HCT116 (cell line): ENCODE results near the gene P3H3. TPM values are rescaled to one million over a fixed set of nuclear protein-coding genes. Genes with fewer than 3 reads are reported as not detected.

Experiments used
- ATAC-seq: fragments of 200-7000 bp; cut with Tn5 transposase; 2 replicates; pipeline ENCODE4 v1.9.1; 2020; ENCODE audit warnings: mild to moderate bottlenecking, moderate library complexity
- BruUV-seq: library from RNA; stranded (reverse); fragments of 400-500 nt; replicated peaks from 2 replicates; lab custom pipeline; 2021; lab: Mats Ljungman, UMichigan
- CTCF ChIA-PET: fragments of 300-600 bp; sonication (Branson Sonifier 250); formaldehyde crosslinking; loops from one replicate; lab custom pipeline; 2021; ENCODE audit warnings: antibody characterized with exemption; lab: Charles Lee
- POLR2A ChIA-PET: fragments of 300-600, 350-600 bp; sonication (Branson Sonifier 250); formaldehyde crosslinking; loops from one replicate; lab custom pipeline; 2021; ENCODE audit warnings: antibody characterized with exemption; lab: Charles Lee
- RAD21 ChIA-PET, 2 experiments: fragments of 300-600 bp; sonication (Branson Sonifier 250); formaldehyde crosslinking; loops; one replicate each; lab custom pipeline; 2023; ENCODE audit warnings: low total read pairs in 2 of 2; ENCODE audit not compliant: uncharacterized antibody in 2 of 2, unreplicated experiment in 2 of 2, low non-redundant PET in 1 of 2; lab: Charles Lee
- DNase-seq: peaks from one replicate; pipeline ENCODE4 v3.0.0-alpha.2; 2010; ENCODE audit warnings: low read depth, low spot score
- H2AFZ ChIP-seq: fragments of 200-600 bp; shearing (Covaris generic), sonication (generic); 2 replicates; pipeline ENCODE4 v1.6.1; 2017; ENCODE audit warnings: low read depth, mixed run types, mixed read lengths, antibody characterized with exemption, low read length; ENCODE audit not compliant: poor library complexity, severe bottlenecking
- H3K27ac ChIP-seq: 2 replicates; pipeline ENCODE4 v1.5.1; 2012; ENCODE audit warnings: low read depth, low read length
- H3K27me3 ChIP-seq: fragments of 200-600 bp; sonication (generic); 2 replicates; pipeline ENCODE4 v1.6.1; 2016; ENCODE audit warnings: mixed run types, low read length, mixed read lengths; ENCODE audit not compliant: insufficient read depth
- H3K36me3 ChIP-seq, 2 experiments: fragments of 200-500 bp in 1 of 2; fragments of 200-600 bp in 1 of 2; sonication (Bioruptor generic) in 1 of 2; sonication (generic) in 1 of 2; 2 replicates each; pipeline versions ENCODE4 v1.5.1 to v1.6.1; 2014 to 2016; ENCODE audit warnings: low read length in 2 of 2, inconsistent platforms in 1 of 2, mixed read lengths in 1 of 2, mixed run types in 1 of 2; ENCODE audit not compliant: insufficient read depth in 2 of 2, control insufficient read depth in 1 of 2
- H3K4me1 ChIP-seq, 2 experiments: fragments of 200-600 bp in 1 of 2; sonication (generic) in 1 of 2; 2 replicates each; pipeline versions ENCODE4 v1.5.1 to v1.6.1; 2012 to 2017; ENCODE audit warnings: low read length in 2 of 2, inconsistent platforms in 1 of 2, mild to moderate bottlenecking in 1 of 2, mixed read lengths in 1 of 2, mixed run types in 1 of 2, moderate library complexity in 1 of 2; ENCODE audit not compliant: insufficient read depth in 2 of 2, control insufficient read depth in 1 of 2
- H3K4me2 ChIP-seq: fragments of 200-600 bp; sonication (generic); 2 replicates; pipeline ENCODE4 v1.6.1; 2017; ENCODE audit warnings: mixed run types, low read length, mixed read lengths
- H3K4me3 ChIP-seq, 2 experiments: fragments of 200-600 bp in 1 of 2; sonication (generic) in 1 of 2; replicated peaks in 1 of 2; 2 replicates each; pipeline ENCODE4 v1.5.1; 2011 to 2016; ENCODE audit warnings: low read length in 2 of 2, control low read depth in 1 of 2, low read depth in 1 of 2, mild to moderate bottlenecking in 1 of 2, mixed read lengths in 1 of 2, mixed run types in 1 of 2
- H3K79me2 ChIP-seq: fragments of 200-600 bp; sonication (generic); 2 replicates; pipeline ENCODE4 v1.6.1; 2017; ENCODE audit warnings: mild to moderate bottlenecking, mixed run types, low read length, moderate library complexity, mixed read lengths; ENCODE audit not compliant: insufficient read depth
- H3K9ac ChIP-seq: fragments of 200-600 bp; sonication (generic); 2 replicates; pipeline ENCODE4 v1.6.1; 2016; ENCODE audit warnings: low read length, mixed read lengths
- H3K9me2 ChIP-seq: fragments of 200-600 bp; sonication (generic), shearing (Covaris generic); 2 replicates; pipeline ENCODE4 v1.6.1; 2017; ENCODE audit warnings: mixed run types, mild to moderate bottlenecking, moderate library complexity; ENCODE audit not compliant: insufficient read depth
- H3K9me3 ChIP-seq, 2 experiments: fragments of 200-500 bp in 1 of 2; fragments of 200-600 bp in 1 of 2; sonication (Bioruptor generic) in 1 of 2; sonication (generic) in 1 of 2; 2 replicates each; pipeline ENCODE4 v1.6.1; 2014 to 2017; ENCODE audit warnings: low read length in 2 of 2, mixed read lengths in 2 of 2, inconsistent platforms in 1 of 2, low read depth in 1 of 2, mild to moderate bottlenecking in 1 of 2, mixed run types in 1 of 2, moderate library complexity in 1 of 2; ENCODE audit not compliant: control insufficient read depth in 1 of 2, insufficient read depth in 1 of 2
- H4K20me1 ChIP-seq: fragments of 200-600 bp; sonication (generic), shearing (Covaris generic); 2 replicates; pipeline ENCODE4 v1.6.1; 2017; ENCODE audit warnings: mixed run types, mild to moderate bottlenecking, moderate library complexity; ENCODE audit not compliant: insufficient read depth
- EGR1 ChIP-seq: IDR thresholded peaks from 2 replicates; pipeline ENCODE4 v1.6.1; 2012; ENCODE audit warnings: low read depth
- ELF1 ChIP-seq: IDR thresholded peaks from 2 replicates; pipeline ENCODE4 v1.6.1; 2012; ENCODE audit warnings: low read depth, borderline replicate concordance
- FOSL1 ChIP-seq: IDR thresholded peaks from 2 replicates; pipeline ENCODE4 v1.6.1; 2012; ENCODE audit warnings: low read depth
- RAD21 ChIP-seq: IDR thresholded peaks from 2 replicates; pipeline ENCODE4 v1.6.1; 2012; ENCODE audit warnings: low read depth, mild to moderate bottlenecking
- REST ChIP-seq: IDR thresholded peaks from 2 replicates; pipeline ENCODE4 v1.6.1; 2012; ENCODE audit warnings: low read depth
- SP1 ChIP-seq: IDR thresholded peaks from 2 replicates; pipeline ENCODE4 v1.6.1; 2012; ENCODE audit warnings: low read depth
- intact Hi-C: fragments of 100-400 bp; cut with micrococcal nuclease; formaldehyde crosslinking; loops from 2 replicates; pipeline ENCODE4 v1.10.0; 2022
- total RNA-seq: library from RNA; stranded (reverse); gene quantifications from one replicate; pipeline ENCODE4 v1.2.1, GENCODE V29; 2021; ENCODE audit not compliant: unreplicated experiment

The P3H3 gene
- total RNA-seq, 1 experiment from 2014 or later: 32.2 TPM

GRCh38 chr12:6791931-6792520, 36.2 kb upstream of the P3H3 start:
- Histone ChIP-seq H3K4me1 (no peaks in the 10 kb centered on the region), H3K9me3 (no peaks in the 10 kb centered on the region), H3K36me3 (no peaks in the 10 kb centered on the region), H3K9ac (no peak overlapping the region), H3K79me2 (no peaks in the 10 kb centered on the region), H2AFZ (no peak overlapping the region), H3K27ac (no peak overlapping the region), H4K20me1 (no peaks in the 10 kb centered on the region), H3K4me3 (no peak overlapping the region), H3K27me3 (no peaks in the 10 kb centered on the region), H3K9me2 (no peaks in the 10 kb centered on the region), H3K4me2 (no peak overlapping the region)
- BruUV-seq: no TSS peak
- intact Hi-C loops: no loop called here
- no peak for ATAC-seq
- ChIA-PET CTCF (no interaction called here), POLR2A (no interaction called here), RAD21 (no interaction called here)
- TF ChIP-seq REST: no peak
- no peak for TF ChIP-seq ELF1
- TF ChIP-seq SP1: no peak
- TF ChIP-seq EGR1: no peak
- TF ChIP-seq FOSL1: no peak
- no peak for TF ChIP-seq RAD21
- no peak for DNase-seq
